M059J (cell line): ENCODE measurements around the gene CCDC112. TPM values are rescaled to one million over a fixed set of nuclear protein-coding genes. Genes with fewer than 3 reads are reported as not detected.
"Not testable (repeated sequence)": the region's sequence is repeated elsewhere in the genome, so short reads cannot be mapped to it uniquely, and the experiment has no call there.

ENCODE experiments used
- DNase-seq: peaks from one replicate; pipeline ENCODE4 v3.0.0-alpha.2; 2012; ENCODE audit warnings: low read depth
- total RNA-seq: library from RNA; depleted of rRNA; stranded (reverse); fragments of >200 nt; shearing (Covaris generic); gene quantifications from 2 replicates; pipeline ENCODE4 v1.2.3, GENCODE V29; 2014; rRNA removed

The CCDC112 gene, protein sequence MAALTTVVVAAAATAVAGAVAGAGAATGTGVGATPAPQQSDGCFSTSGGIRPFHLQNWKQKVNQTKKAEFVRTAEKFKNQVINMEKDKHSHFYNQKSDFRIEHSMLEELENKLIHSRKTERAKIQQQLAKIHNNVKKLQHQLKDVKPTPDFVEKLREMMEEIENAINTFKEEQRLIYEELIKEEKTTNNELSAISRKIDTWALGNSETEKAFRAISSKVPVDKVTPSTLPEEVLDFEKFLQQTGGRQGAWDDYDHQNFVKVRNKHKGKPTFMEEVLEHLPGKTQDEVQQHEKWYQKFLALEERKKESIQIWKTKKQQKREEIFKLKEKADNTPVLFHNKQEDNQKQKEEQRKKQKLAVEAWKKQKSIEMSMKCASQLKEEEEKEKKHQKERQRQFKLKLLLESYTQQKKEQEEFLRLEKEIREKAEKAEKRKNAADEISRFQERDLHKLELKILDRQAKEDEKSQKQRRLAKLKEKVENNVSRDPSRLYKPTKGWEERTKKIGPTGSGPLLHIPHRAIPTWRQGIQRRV
- total RNA-seq, result 2.5 and 4.8 TPM in 2 replicates

DNA sequence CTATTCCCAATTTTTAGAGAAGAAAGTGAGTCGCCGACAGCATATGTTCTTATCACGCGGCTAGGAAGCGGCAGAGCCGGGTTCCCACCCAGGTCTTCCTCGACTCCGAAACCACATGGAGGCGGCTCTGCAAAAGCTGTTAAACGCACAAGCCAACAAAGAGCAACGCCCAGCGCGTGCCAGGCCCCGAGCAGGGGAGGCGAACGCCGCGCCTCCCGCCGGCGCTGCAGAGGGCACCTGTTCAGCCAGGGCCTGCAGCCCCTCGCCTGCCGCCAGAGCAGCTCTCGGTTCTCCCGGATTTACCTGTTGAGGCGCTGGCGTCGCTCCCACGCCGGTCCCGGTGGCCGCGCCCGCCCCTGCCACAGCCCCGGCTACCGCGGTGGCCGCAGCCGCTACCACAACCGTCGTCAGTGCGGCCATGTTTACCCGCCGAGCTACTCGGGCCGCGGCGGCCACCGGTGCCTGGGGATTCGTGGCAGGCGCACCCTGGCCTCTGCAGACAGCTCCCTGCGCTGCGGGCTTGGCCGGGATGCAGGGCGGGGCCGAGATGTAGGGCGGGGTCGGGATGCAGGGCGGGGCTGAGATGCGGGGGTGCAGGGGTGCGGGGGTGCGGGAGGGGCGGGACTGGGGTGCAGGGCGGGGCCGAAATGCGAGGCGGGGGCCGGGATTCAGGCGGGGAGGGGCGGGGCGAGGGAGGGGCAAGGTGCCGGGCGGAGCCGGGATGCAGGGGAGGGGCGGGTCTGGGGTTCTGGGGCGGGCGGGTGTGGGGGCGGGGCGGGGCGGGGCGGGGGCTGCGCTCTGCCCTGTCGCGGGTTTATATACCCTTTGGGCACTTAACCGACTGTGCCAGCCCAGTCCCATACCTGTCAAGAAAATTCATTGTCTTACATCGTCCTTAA, at the start of gene CCDC112:
TSS of gene CCDC112 (minus strand) at position 531 of the 899 bp plus-strand sequence. CDS start at position 420, 111 bp downstream.
- peak; percentile 66 for DNase-seq

DNA sequence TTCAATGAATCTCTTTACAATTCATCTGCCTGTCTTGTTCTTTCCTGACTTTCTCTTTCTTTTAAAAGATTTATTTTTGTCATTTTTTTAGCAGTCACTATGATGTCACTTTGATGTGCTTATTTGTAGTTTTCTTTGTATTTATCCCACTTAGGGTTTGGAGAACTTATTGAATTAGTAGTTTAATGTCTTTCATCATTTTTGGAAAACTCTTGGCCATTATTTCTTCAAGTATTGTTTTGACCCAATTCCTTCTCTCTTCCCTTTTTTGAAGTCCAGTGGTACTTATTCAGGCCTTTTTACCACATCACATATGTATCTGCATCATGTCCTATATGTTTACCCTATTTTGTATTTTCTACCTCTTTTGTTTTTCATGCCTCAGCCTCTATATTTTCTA, 48.9 kb upstream of the CCDC112 start:
- no peak for DNase-seq

DNA sequence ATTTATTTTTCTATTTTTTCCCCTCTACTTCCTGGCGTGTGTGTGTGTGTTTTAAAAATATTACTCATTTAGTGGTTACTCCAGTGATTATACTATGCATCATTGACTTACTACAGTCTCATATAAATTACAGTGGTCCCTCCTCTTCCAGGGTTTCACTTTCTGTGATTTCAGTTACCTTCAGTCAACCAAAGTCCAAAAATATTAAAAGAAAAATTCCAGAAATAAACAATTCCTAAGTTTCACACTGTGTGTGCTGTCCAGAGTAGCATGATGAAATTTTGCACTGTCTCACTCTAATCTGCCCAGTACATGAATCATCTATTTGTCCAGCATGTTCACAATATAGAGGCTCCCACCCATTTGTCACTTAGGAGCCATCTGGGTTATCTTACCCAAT, 47.4 kb upstream of the CCDC112 start:
- DNase-seq, result peak; percentile 57

DNA sequence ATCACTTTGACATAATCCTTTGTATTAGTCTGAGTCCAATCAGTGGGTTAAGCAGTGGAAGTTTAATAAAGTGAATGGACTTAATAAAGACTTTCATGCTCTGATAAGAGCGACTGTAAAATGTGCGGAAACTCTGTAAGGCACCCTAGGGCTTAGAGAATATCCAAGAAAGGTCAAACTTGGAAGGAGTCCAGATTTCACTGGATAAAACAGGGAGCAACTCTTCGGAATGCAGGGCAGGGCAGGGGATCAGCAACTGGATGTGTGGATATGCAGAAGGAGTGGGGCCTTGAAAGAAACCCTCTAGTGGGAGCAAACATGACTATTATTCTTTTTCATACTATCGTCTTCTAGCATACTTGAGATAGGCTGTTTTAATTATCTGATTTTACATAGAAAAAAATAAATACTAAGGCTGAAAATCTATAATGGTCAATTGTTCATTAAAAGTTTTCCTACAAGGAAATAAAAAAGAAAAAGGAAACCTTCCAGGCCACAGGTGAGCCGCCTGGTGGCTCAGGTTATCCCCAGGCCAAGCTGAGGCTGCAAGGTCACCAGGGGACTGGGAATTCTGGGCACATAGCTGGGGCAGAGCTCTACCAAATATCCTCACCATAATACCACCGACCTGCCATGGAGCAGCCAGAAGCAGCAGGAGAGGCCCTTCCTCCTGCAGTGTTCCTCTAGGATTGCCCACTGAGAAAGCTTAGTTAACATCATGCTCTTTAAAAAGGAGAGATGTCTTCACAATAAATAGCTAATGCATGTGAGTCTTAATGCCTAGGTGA, 46.3 kb upstream of the CCDC112 start:
- DNase-seq, result no peak

DNA sequence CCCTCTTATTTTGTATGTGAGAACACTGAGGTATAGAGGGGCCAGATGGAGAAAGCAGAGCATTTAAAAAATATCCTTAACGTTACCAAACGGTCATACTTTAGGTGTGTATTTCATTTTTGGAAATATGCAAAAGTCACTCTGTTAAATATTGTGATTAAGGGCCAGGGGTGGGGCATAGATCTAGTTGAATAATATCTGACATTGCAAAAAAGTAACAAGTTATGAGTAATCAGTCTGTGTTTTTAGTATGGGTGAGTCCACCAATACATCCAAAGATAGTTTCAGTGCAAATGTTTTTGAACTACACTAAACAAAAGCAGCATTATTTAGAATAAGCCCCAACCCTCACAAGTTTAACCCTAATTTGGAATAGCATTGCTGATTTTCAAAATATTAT, 45.3 kb upstream of the CCDC112 start:
- DNase-seq, result no peak

DNA sequence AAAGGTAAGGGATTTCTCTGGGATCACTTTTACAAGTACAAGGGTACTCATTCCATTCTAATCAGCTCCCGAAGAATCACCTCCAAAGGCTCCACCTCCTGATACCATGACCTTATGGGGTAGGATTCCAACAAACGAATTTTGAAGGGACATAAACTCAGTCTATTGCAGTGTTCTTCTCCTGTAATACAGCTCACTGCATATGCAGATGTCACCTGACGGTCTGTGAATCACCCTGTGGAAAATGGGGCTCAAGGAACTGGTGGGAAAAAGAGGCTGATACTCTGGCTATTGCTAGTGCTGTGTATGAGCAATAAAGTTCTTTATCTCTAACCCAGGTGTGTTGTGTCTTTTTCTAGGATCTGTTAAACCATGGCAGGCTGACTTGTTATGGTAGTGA, 42.4 kb upstream of the CCDC112 start:
- no peak for DNase-seq

DNA sequence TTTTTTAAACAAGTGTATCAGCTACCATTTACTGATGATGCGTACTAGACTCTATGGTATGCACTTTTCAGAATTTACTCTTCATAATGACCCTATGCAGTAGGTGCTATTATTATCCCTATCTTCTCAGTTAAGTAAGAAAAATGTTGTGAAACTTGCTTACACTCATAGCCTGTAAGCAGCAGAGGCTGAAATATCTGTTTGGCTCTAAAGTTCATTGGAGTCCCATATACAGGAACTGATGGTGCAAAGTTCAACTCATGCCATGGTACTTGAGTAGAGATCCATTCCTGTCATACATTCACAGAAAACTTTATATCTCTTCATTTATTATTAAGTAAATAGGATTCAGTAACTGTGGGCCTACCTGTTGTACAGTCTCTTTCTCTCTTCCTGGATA, 41.4 kb upstream of the CCDC112 start:
- DNase-seq, result no peak

DNA sequence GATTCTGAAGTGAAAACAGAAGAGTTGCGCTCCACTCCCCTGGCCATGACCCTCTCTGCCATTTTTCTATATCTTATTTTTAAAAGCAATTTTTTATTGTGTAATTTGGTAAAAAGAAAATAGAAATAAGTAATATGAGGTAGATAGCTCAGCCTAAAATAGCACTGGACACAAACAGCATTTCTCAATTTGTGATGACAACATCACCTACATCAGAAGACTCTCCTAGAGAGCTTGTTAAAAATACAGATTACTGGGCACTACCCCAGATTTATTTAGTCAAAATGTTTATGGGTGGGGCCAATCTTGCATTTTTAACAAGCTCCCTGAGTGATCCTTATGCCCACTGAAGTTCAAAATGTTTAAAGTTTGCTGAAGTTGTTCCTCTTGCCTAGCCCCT, 40.5 kb upstream of the CCDC112 start:
- no peak for DNase-seq

DNA sequence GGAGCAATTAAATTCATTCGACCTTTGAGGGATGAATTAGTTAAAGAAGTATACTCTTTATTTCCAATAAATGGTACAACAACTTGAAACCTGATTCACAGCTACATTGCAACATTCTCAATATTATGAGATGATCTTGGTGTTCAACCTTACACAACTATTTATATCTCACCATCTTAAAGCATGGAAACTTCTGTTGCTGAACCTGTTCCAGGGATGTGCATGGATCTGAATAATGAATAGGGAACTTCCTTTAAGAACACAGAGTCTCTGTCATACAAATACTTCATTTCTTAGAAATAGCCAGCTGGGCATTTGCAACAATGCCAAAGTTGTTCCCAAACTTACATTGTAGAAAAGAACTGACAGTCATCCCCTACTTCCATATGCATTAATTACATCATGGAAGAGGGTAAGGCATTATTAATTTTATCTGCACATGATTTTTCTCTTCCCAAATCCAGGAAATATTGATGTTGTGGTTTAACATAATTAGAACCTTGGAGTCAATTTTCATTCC, 39.8 kb upstream of the CCDC112 start:
- no peak for DNase-seq

DNA sequence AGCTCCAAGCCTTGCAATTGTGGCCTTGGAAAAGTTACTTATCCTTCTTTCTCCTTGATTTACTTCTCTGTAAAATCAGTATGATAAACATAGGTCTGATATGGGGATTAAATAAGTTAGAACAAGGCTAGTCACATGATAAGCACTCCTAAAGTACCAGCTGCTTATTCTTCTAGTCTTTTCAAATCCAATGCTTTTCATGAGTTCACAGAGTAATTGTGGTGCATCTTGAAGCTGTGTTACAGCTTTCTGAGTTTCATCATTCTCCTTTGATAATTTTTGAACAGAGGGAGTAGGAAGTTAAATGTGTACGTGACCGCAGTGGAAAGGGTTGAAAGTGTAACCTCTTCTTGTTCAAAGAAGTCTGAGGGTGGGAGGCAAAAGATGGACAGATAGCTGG, 38.8 kb upstream of the CCDC112 start:
- DNase-seq, result no peak

DNA sequence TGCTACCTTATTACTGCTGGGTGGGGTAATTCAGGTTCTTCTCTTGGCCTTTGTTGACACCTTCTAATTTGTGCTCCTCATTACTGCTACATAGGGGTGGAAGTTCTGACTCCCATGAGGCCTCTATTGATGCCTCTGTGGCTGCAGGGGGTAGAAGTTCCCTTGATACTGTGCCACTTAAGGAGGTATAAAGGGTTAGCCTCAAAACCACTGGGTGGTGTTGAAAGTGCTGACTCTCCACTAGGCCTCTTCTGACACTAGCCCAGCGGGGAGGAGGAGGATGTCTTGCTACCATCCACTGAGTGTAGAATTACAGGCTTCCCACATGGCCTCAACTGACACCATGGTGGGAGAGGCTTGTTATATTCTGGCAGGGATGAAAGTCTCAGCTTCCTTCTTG, 36.7 kb upstream of the CCDC112 start:
- DNase-seq, result peak; percentile 44

DNA sequence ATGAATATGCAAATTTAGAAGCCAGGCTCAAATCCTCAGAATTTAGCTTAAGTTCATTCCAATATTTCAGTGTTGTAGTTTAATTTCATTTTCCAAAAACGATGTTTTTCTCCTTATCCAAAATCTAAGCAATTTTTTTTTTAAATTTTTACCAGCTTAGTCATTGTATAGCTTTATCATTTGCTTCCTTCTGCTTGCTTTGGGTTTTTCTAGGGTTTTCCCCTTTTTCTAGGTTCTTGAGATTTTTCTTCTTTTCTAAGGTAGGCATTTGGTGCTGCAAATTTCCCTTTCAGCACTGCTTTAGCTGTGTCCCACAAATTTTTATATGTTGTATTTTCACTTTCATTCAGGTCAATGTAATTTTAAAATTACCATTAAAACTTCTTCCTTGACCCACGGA, 34.4 kb upstream of the CCDC112 start:
- DNase-seq, result no peak

DNA sequence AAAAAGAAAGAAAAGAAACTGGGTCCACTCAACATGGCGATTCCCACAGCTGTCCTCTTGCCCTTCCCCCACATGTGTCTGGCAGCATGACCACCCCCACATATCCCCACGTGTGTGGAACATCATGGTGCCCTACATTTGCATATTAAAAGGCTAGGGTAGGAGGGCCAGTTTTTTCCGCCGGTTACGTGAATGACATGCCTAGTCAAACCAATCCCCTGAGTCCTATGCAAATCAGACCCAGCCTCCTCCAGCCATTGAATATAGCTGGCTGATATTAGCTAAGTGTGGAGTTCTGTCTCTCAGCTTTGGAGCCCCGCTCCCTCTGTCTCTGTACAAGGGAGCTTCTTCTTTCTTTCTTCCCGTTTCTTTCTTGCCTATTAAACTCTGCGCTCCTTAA, 33.0 kb upstream of the CCDC112 start:
- DNase-seq, result no peak

DNA sequence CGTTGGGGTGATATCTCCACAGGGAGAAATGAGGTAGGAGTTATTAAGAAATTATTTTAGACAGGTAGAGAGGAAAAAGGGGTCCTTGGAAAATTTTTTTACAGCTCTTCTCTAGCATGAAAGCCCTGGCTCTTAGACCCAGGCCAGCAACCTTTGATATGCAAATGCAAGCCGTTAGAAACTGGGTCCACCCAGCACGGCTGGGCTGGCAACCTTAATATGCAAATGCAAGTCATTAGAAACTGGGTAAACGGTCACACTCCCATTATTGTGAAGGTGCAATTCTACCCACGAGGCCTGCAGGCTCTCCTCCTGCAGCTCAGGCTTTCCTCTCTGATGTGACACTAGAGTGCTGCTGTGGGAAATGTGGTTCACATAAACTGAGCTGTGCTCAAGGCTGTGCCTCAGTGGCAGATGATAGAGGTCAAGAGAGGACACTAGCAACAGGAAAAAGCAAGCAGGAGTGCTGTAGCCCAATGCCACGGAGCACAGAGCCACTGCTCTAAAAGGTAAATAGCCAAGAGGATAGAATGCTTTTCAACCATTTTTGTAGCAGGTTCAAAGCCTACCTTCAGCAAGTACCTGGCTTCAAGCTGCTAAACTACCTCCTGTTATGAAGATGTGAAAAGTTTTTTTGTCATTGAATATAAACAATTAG, 32.3 kb upstream of the CCDC112 start:
- DNase-seq, result not testable (repeated sequence)

DNA sequence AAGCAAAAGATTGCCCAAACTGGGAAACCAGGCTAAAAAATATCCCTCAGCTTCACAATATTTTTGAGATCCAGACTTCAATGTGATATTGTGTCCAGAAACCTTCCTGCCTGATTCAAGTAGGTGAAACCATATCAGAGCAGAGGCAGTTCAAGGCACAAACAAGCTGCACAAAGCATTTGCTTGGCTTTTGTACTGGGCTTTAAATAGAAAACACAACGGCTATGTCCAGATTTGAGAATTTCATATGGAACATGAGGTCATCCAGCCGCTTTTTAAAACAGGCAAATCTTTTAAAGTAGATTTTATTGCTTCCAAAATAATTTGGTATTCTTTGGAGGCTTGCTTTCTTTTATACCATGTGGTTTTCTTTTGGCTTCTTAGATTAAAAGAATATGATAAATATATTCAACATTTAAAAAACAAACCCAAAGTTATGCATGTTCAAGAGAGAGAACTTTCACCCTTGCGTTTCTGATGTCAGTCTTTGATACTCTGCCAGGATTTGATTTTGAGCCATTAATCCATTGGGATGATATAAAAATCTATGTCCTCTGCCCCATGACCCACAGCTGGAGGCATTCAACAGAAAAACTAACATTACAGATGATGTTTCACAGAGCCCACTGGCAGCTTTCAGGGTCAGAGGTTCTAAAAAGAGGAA, 29.0 kb upstream of the CCDC112 start:
- DNase-seq, result no peak

DNA sequence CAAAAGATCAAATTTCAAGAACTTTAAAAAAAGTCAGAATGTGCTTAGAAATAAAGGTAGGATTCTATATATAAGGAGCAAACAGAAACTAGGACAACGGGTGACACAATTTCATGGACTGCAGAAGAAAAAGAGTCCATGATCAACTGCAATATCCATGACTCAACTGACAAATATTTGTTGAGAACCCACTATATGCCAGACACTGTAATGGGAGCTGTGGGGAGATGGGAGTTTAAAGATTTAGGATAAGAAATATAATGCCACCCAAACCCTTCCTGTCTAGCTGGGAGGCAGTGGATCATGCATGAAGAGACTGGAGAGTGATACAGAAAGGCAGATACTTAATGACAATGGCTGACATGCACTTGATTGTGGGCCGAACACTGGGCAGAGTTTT, 27.6 kb upstream of the CCDC112 start:
- DNase-seq, result peak; percentile 55

DNA sequence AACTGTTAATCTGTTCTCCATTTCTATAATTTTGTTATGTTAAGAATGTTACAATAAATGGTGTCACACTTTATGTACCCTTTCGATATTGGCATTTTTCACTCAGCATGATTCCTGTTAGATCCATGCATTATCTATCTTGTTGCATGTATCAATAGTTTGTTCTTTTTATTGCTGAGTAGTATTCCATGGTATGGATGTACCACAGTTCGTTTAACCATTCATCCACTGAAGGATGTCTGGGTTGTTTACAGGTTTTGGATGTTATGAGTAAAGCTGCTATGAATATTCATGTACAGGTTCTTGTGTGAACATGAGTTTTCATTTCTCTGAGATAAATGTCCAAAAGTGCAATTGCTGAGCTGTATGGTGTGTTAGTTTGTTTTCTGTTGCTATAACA, 26.3 kb upstream of the CCDC112 start:
- no peak for DNase-seq

DNA sequence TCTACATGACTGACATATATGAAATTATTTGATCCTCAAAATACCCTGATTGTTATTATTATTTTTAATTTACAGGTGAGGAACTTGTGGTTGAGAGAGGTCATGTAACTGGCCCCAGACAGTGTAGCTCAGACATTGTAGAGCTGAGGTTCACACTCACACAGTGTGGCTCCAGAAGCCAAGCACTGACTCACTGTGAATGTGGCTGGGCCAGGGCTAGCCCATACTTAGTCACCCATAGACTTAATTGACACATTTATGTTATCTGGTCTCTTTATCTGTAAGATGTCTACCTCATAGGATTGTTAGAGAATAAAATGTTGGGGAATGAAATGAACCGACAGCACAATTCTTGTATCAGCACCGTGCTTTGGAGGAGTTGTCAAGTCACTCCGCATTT, 24.9 kb upstream of the CCDC112 start:
- DNase-seq, result peak; percentile 79

DNA sequence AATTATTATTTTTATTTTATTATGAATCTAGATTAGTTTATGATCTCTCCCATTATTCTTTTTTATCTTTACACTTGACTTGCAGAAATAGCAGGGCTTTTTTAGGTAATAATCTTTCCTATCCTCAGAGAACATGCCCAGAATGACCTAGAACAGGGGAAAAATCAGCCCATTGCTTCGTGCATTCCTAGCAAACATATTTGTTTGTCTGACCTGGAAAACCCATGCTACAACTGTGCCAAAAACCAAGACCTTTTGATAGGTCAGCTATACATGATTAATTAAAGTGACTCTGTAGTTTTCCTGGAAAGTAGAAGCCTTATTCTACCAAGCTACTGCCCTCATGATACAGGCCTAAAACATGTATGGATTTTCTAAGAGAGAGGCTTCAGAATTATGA, 24.1 kb upstream of the CCDC112 start:
- no peak for DNase-seq

DNA sequence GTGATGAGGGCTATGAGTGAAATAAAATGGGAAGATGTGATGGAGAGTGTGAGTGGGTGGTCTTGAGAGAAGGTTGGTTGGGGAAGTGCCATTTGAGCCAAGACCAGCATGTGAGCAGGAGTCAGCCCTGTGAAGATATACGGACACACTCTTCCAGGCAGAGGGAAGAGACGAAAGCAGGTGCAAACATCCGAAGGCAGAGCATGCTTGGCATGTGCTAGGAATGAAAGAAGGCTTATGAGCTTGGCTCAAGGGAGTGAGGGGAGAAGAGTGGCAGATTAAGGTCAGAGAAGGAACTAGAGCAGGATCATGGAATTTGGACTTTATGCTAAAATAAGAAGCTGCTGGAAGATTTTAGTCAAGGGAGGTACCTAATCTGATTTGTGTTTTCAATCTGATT, 23.6 kb upstream of the CCDC112 start:
- DNase-seq, result no peak
